Osteoblast (primary cell): ENCODE measurements around the gene ARG1. TPM values are rescaled to one million over a fixed set of nuclear protein-coding genes. Genes with fewer than 3 reads are reported as not detected.

Source experiments
- DNase-seq: peaks from one replicate; pipeline ENCODE4 v3.0.0; 2011; ENCODE audit warnings: low spot score, mixed read lengths; ENCODE audit not compliant: insufficient read length; ENCODE audit errors: missing footprints
- H2AFZ ChIP-seq: 2 replicates; pipeline ENCODE4 v1.6.0; 2011; ENCODE audit warnings: mild to moderate bottlenecking, low read length
- H3K27ac ChIP-seq: 2 replicates; pipeline ENCODE4 v1.5.1; 2011; ENCODE audit warnings: mild to moderate bottlenecking, low read depth, low read length, moderate library complexity
- H3K27me3 ChIP-seq: 2 replicates; pipeline ENCODE4 v1.6.0; 2012; ENCODE audit warnings: mild to moderate bottlenecking, control low read depth, inconsistent platforms, low read length, moderate library complexity; ENCODE audit not compliant: insufficient read depth
- H3K36me3 ChIP-seq: 2 replicates; pipeline ENCODE4 v1.5.1; 2011; ENCODE audit warnings: mild to moderate bottlenecking, low read length, control low read depth, moderate library complexity; ENCODE audit not compliant: insufficient read depth
- H3K4me1 ChIP-seq: 2 replicates; pipeline ENCODE4 v1.5.1; 2011; ENCODE audit warnings: mild to moderate bottlenecking, low read length, control low read depth, moderate library complexity; ENCODE audit not compliant: insufficient read depth
- H3K4me2 ChIP-seq: 2 replicates; pipeline ENCODE4 v1.6.0; 2011; ENCODE audit warnings: mild to moderate bottlenecking, low read length; ENCODE audit not compliant: insufficient read depth
- H3K4me3 ChIP-seq: fragments of 200-600 bp; sonication (generic); 3 replicates; pipeline ENCODE4 v1.5.1; 2012; ENCODE audit warnings: mild to moderate bottlenecking, low read length, inconsistent platforms; ENCODE audit not compliant: insufficient read depth
- H3K79me2 ChIP-seq: 2 replicates; pipeline ENCODE4 v1.6.0; 2012; ENCODE audit warnings: mild to moderate bottlenecking, low read length, control low read depth, inconsistent platforms; ENCODE audit not compliant: insufficient read depth
- H3K9me3 ChIP-seq: 2 replicates; pipeline ENCODE4 v1.5.1; 2011; ENCODE audit warnings: low read depth, low read length, control low read depth
- H4K20me1 ChIP-seq: 2 replicates; pipeline ENCODE4 v1.6.0; 2012; ENCODE audit warnings: mild to moderate bottlenecking, low read length, control low read depth; ENCODE audit not compliant: insufficient read depth
- total RNA-seq: library from RNA; depleted of rRNA; stranded (reverse); fragments of >200 nt; gene quantifications from 2 replicates; pipeline ENCODE4 v1.2.3, GENCODE V29; 2012
- TF ChIP-seq, protein P1 (sequence below): IDR thresholded peaks from 2 replicates; pipeline ENCODE4 v1.5.1; 2011; ENCODE audit warnings: mild to moderate bottlenecking, low read depth, low read length, moderate library complexity; ENCODE audit errors: extremely low read depth

Gene ARG1
- total RNA-seq, 1 donor, result not detected

DNA sequence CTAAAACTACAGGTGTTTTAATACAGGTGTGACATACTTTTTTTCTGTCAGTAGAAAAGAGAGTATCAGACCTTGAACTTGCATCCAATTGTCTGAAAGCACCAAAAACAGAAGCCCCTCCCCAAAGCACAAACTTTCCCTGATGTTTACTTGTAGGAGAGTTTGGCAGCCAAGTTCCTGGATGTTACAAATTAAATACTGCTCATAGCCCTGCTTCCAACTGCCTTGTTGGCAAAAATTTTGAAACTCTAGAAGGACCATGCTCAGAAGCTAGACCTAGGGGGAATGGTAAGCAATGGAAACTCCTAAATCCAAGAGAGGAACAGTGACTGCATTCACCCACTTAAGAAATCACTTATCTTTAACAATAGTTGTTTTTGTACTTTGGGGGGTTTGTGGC lies 17.0 kb upstream of the ARG1 start:
- H3K27ac ChIP-seq, result no peak overlapping the region

DNA sequence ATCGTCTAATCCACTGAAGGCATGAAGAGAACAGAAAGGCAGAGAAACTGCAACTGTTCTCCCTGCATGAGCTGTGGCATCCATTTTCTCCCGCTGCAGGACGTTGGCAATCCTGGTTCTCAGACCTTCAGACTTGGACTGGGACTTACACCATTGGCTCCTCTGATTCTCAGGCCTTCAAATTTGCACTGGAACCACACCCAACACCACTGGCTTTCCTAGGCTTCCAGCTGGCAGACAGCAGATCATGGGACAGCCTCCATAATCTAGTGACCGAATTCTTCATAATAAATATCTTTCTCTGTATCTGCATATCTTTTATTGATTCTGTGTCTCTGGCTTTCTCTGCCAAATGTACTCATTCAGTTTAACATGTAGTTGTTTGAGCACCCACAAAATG lies 14.1 kb upstream of the ARG1 start:
- TF ChIP-seq, protein P1, sequence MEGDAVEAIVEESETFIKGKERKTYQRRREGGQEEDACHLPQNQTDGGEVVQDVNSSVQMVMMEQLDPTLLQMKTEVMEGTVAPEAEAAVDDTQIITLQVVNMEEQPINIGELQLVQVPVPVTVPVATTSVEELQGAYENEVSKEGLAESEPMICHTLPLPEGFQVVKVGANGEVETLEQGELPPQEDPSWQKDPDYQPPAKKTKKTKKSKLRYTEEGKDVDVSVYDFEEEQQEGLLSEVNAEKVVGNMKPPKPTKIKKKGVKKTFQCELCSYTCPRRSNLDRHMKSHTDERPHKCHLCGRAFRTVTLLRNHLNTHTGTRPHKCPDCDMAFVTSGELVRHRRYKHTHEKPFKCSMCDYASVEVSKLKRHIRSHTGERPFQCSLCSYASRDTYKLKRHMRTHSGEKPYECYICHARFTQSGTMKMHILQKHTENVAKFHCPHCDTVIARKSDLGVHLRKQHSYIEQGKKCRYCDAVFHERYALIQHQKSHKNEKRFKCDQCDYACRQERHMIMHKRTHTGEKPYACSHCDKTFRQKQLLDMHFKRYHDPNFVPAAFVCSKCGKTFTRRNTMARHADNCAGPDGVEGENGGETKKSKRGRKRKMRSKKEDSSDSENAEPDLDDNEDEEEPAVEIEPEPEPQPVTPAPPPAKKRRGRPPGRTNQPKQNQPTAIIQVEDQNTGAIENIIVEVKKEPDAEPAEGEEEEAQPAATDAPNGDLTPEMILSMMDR, result no peak
- Histone ChIP-seq H3K36me3 (no peaks in the 10 kb centered on the region), H3K9me3 (no peaks in the 10 kb centered on the region), H3K27ac (no peak overlapping the region), H3K27me3 (peaks cover 2% of the 10 kb centered on the region), H2AFZ (no peak overlapping the region), H3K4me3 (no peak overlapping the region), H3K4me2 (no peak overlapping the region), H3K4me1 (no peaks in the 10 kb centered on the region), H4K20me1 (no peaks in the 10 kb centered on the region), H3K79me2 (no peaks in the 10 kb centered on the region)
- DNase-seq, result no peak

More for the DNA sequence above, 17.0 kb upstream of the ARG1 start:
- Histone ChIP-seq H3K79me2 (no peaks in the 10 kb centered on the region), H2AFZ (no peak overlapping the region), H3K9me3 (no peaks in the 10 kb centered on the region), H4K20me1 (no peaks in the 10 kb centered on the region), H3K27me3 (no peaks in the 10 kb centered on the region), H3K4me1 (no peaks in the 10 kb centered on the region), H3K36me3 (no peaks in the 10 kb centered on the region), H3K4me2 (no peak overlapping the region), H3K4me3 (no peak overlapping the region)
- TF ChIP-seq, protein P1, result no peak
- DNase-seq, result peak; percentile 34

DNA sequence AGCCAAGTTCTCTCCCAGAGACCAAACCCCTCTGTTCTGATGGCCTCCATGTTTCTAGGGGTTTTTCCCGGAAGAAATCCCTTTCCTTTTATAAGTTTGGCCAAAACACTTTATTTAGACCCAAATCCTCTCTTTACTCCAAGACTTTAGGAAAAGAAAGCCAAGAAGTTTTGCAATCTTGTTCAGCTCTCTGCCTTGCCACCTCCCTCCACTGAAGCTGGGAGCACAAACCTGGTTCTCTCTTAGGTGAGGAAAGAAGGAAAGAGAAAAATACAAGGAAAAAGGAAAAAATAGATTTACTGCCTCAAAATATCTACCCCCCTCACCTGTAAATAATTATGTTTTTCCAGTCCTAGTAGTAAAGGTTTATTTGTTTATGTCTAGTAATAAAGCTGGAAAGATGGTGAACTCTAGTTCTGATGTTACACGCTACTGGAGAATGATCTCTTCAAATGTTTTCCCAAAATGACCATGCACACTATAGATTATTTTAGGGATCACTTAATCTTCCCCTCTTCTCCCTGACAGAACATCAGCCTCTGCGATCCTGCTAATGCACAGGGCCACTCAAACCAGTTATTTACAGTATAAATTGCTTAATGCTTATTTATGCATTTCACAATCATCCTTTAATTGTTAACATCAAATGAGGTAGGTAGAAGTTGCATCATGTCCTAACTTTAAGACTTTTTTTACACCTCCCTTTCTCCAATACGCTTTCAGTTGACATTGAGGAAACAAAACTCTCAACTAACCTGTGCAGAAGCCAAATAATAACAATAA lies 10.9 kb upstream of the ARG1 start:
- Histone ChIP-seq H2AFZ (no peak overlapping the region), H3K79me2 (no peaks in the 10 kb centered on the region)
- TF ChIP-seq, protein P1, result no peak

DNA sequence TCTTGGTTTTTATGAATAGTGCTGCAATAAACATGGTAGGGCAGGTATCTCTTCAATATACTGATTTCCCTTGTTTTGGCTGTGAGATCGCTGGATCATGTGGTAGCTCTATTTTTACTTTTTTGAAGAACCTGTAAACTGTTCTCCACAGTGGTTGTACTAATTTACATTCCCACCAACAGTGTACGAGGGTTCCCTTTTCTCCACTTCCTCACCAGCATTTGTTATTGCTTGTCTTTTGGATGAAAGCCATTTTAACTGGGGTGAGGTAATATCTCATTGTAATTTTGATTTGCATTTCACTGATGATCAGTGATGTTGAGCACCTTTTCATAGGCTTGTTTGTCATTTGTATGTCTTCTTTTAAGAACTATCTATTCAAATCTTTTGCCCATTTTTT lies 8.0 kb upstream of the ARG1 start:
- Histone ChIP-seq H3K4me2 (no peak overlapping the region), H4K20me1 (no peaks in the 10 kb centered on the region), H3K27me3 (peaks cover 2% of the 10 kb centered on the region), H3K9me3 (no peaks in the 10 kb centered on the region), H3K36me3 (no peaks in the 10 kb centered on the region), H3K4me3 (no peak overlapping the region), H3K27ac (no peak overlapping the region), H2AFZ (no peak overlapping the region), H3K4me1 (no peaks in the 10 kb centered on the region), H3K79me2 (no peaks in the 10 kb centered on the region)
- TF ChIP-seq, protein P1, result no peak
- DNase-seq, result no peak

More for the DNA sequence above, 10.9 kb upstream of the ARG1 start:
- no peak overlapping the region for H3K4me2 ChIP-seq
- no peaks in the 10 kb centered on the region for H3K4me1 ChIP-seq
- H3K27ac ChIP-seq, result no peak overlapping the region
- peaks cover 2% of the 10 kb centered on the region for H3K27me3 ChIP-seq
- H3K9me3 ChIP-seq, result no peaks in the 10 kb centered on the region
- no peak overlapping the region for H3K4me3 ChIP-seq
- DNase-seq, result no peak
- no peaks in the 10 kb centered on the region for H3K36me3 ChIP-seq
- no peaks in the 10 kb centered on the region for H4K20me1 ChIP-seq
